Measurements from ENCODE around the gene KLK5. TPM values are rescaled to one million over a fixed set of nuclear protein-coding genes. Genes with fewer than 3 reads are reported as not detected.

Gene KLK5
- total RNA-seq, 4 donors from 2014 or later = not detected

- intact Hi-C loops (cut with DNase I) = no loop called here
- H3K4me1 ChIP-seq = peaks cover 0 to 10% (median 7%) of the 10 kb centered on the region in 4 donors
- H3K9me3 ChIP-seq = no peaks in the 10 kb centered on the region
- H3K27ac ChIP-seq (replicated peaks in 1 of 4) = no peak overlapping the region
- no peak overlapping the region for H3K4me3 ChIP-seq
- WGBS = 13% methylated on average over 5 of the region's 5 CpGs
- TF ChIP-seq EP300 (IDR thresholded peaks at IDR 0.05) (no peak), POLR2AphosphoS5 (IDR thresholded peaks at IDR 0.05) (no peak), CTCF (IDR thresholded peaks at IDR 0.05) (peak in 1 of 3 experiments; percentile 27)
- DNase-seq (ENCODE audit: extremely low spot score) = no peak
- H3K36me3 ChIP-seq = no peaks in the 10 kb centered on the region
- peaks cover 0 to 84% (median 30%) of the 10 kb centered on the region in 4 donors for H3K27me3 ChIP-seq
Measured at GRCh38 chr19:50906217-50906616, 46.6 kb downstream of the KLK5 start.

GRCh38 chr19:50902640-50903039, 50.2 kb downstream of the KLK5 start:
- TF ChIP-seq POLR2AphosphoS5 (IDR thresholded peaks at IDR 0.05) = no peak
- no peak for TF ChIP-seq EP300 (IDR thresholded peaks at IDR 0.05)
- no peak for TF ChIP-seq POLR2A (IDR thresholded peaks at IDR 0.05; ENCODE audit: low read depth)
- no peak for TF ChIP-seq CTCF (IDR thresholded peaks at IDR 0.05)
- intact Hi-C loops (cut with DNase I) = no loop called here
- no peak for DNase-seq (ENCODE audit: extremely low spot score)
- Histone ChIP-seq H3K27ac (replicated peaks in 1 of 4) (no peak overlapping the region), H3K4me1 (no peaks in the 10 kb centered on the region), H3K9me3 (no peaks in the 10 kb centered on the region), H3K36me3 (no peaks in the 10 kb centered on the region), H3K27me3 (peaks cover 0 to 77% (median 9%) of the 10 kb centered on the region in 4 donors), H3K4me3 (no peak overlapping the region)
- 65% methylated on average over 4 of the region's 4 CpGs for WGBS

GRCh38 chr19:50899569-50899968, 53.3 kb downstream of the KLK5 start:
- H3K4me1 ChIP-seq = no peaks in the 10 kb centered on the region
- H3K9me3 ChIP-seq = no peaks in the 10 kb centered on the region
- no peak overlapping the region for H3K4me3 ChIP-seq
- 80% methylated on average over 3 of the region's 3 CpGs for WGBS
- no peak for DNase-seq (ENCODE audit: extremely low spot score)
- no peaks in the 10 kb centered on the region for H3K36me3 ChIP-seq
- H3K27me3 ChIP-seq = peaks cover 0 to 67% (median 2%) of the 10 kb centered on the region in 4 donors
- no peak for TF ChIP-seq POLR2AphosphoS5 (IDR thresholded peaks at IDR 0.05)
- no peak for TF ChIP-seq CTCF (IDR thresholded peaks at IDR 0.05)
- no peak for TF ChIP-seq POLR2A (IDR thresholded peaks at IDR 0.05; ENCODE audit: low read depth)
- TF ChIP-seq EP300 (IDR thresholded peaks at IDR 0.05) = no peak
- intact Hi-C loops (cut with DNase I) = no loop called here
- no peak overlapping the region for H3K27ac ChIP-seq (replicated peaks in 1 of 4)

GRCh38 chr19:50898018-50898417, 54.8 kb downstream of the KLK5 start:
- 78% methylated on average over 4 of the region's 4 CpGs for WGBS

GRCh38 chr19:50897612-50898011, 55.2 kb downstream of the KLK5 start:
- Histone ChIP-seq H3K4me3 (no peak overlapping the region), H3K36me3 (no peaks in the 10 kb centered on the region), H3K9me3 (no peaks in the 10 kb centered on the region), H3K4me1 (no peaks in the 10 kb centered on the region), H3K27me3 (peaks cover 0 to 68% (median 2%) of the 10 kb centered on the region in 4 donors), H3K27ac (replicated peaks in 1 of 4) (no peak overlapping the region)
- no peak for TF ChIP-seq POLR2AphosphoS5 (IDR thresholded peaks at IDR 0.05)
- DNase-seq (ENCODE audit: extremely low spot score) = no peak
- 80% methylated on average over 1 of the region's 3 CpGs for whole genome bisulfite sequencing
- intact Hi-C loops (cut with DNase I) = no loop called here

More at GRCh38 chr19:50898018-50898417, 54.8 kb downstream of the KLK5 start:
- no peak for DNase-seq (ENCODE audit: extremely low spot score)
- Histone ChIP-seq H3K4me3 (no peak overlapping the region), H3K4me1 (no peaks in the 10 kb centered on the region), H3K9me3 (no peaks in the 10 kb centered on the region), H3K36me3 (no peaks in the 10 kb centered on the region), H3K27me3 (peaks cover 0 to 66% (median 2%) of the 10 kb centered on the region in 4 donors), H3K27ac (replicated peaks in 1 of 4) (no peak overlapping the region)
- intact Hi-C loops (cut with DNase I) = no loop called here
- TF ChIP-seq POLR2A (IDR thresholded peaks at IDR 0.05; ENCODE audit: low read depth) = no peak
- TF ChIP-seq POLR2AphosphoS5 (IDR thresholded peaks at IDR 0.05) = no peak
- no peak for TF ChIP-seq EP300 (IDR thresholded peaks at IDR 0.05)

- DNase-seq (ENCODE audit: extremely low spot score) = no peak
- no peak for TF ChIP-seq POLR2AphosphoS5 (IDR thresholded peaks at IDR 0.05)
- no peak for TF ChIP-seq EP300 (IDR thresholded peaks at IDR 0.05)
- TF ChIP-seq POLR2A (IDR thresholded peaks at IDR 0.05; ENCODE audit: low read depth) = no peak
- no peak for TF ChIP-seq CTCF (IDR thresholded peaks at IDR 0.05)
- intact Hi-C loops (cut with DNase I) = no loop called here
- Histone ChIP-seq H3K27ac (replicated peaks in 1 of 4) (no peak overlapping the region), H3K4me1 (no peaks in the 10 kb centered on the region), H3K36me3 (no peaks in the 10 kb centered on the region), H3K9me3 (no peaks in the 10 kb centered on the region), H3K27me3 (peaks cover 0 to 72% (median 2%) of the 10 kb centered on the region in 4 donors), H3K4me3 (no peak overlapping the region)
- 64% methylated on average over 2 of the region's 3 CpGs for WGBS
Measured at GRCh38 chr19:50897191-50897607, 55.6 kb downstream of the KLK5 start.

All from esophagus muscularis mucosa (tissue), 4 donors.